C4-2B (cell line): ENCODE data around the gene FDPS.

ENCODE experiments used
- CTCF ChIP-seq: fragments of 450-650 bp; conservative IDR thresholded peaks from 2 replicates; pipeline ENCODE4 v1.5.1; 2017; ENCODE audit warnings: mild to moderate bottlenecking
- ZFX ChIP-seq: fragments of 450-650 bp; IDR thresholded peaks from 2 replicates; pipeline ENCODE4 v1.6.1; 2017

- TF ChIP-seq CTCF: no peak
- TF ChIP-seq ZFX: no peak
Observed at GRCh38 chr1:155339515-155340097, 30.9 kb downstream of the FDPS start.
